ENCODE measurements around the gene KHDC1L. TPM values are rescaled to one million over a fixed set of nuclear protein-coding genes. Genes with fewer than 3 reads are reported as not detected.
"Not testable (repeated sequence)": the region's sequence is repeated elsewhere in the genome, so short reads cannot be mapped to it uniquely, and the experiment has no call there.

Gene KHDC1L
- total and polyA plus RNA-seq, 7 donors: not detected

DNA sequence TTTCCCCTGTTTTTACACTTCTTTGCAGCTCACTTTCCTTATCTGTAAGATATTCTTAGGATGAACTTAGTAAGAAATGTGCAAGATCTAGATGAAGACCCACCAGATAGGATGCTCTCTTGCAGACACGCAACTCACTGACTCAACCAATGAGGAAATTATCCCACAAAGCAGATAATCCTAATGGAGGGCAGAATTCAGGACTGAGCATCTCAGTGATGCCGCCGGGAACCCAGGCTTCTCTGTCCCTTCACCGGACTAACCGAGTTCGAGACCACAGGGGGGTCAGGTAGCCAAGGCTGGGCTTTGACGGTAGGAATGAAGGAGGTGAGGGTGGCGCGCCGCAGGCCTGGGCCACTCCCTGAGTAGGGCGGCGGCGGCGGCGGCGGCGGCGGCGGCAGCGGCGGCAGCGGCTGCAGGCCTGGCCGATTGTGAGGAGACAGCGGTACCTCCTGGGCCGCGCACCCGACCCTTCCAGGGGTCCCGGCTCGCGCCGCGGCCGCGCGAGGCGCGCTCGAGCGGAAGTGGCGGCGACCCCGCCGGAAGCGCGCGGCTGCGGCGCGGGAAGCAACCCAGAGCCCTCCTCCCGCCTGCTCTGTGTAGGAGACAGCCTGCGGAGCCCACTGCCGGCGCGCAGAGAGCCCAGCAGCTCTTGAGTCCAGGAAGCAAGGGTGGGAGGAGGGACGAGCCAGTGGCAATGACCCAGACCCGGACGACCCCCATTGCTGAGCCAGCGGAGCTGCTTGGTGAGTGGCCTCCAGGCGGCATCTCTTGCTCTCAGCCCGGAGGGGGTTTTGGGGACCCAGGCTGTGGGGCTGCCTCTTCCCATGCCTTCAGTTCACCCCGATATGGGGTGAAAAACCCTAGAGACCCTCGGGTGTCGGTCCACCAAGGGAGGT is 37.6 kb upstream of the KHDC1L start, which contains the start of gene KHDC1:
Gene KHDC1, minus strand, starts transcription at position 526 of the 899 bp plus-strand sequence. CDS start 20,679 bp downstream, outside the sequence.
- peaks cover 3% of the 10 kb centered on the region for H3K4me1 ChIP-seq
- H3K4me3 ChIP-seq: peak within 1 kb of the TSS; percentile 82
- intact Hi-C loops (cut with DNase I): no loop called here
- H3K27me3 ChIP-seq (ENCODE audit: insufficient read depth in 3 of 3, low read length in 2 of 3): no peaks in the 10 kb centered on the region
- 1 to 2% (median 1%) methylated on average over 29 to 63 of the region's 63 CpGs for WGBS, 3 donors
- TF ChIP-seq, protein P1, sequence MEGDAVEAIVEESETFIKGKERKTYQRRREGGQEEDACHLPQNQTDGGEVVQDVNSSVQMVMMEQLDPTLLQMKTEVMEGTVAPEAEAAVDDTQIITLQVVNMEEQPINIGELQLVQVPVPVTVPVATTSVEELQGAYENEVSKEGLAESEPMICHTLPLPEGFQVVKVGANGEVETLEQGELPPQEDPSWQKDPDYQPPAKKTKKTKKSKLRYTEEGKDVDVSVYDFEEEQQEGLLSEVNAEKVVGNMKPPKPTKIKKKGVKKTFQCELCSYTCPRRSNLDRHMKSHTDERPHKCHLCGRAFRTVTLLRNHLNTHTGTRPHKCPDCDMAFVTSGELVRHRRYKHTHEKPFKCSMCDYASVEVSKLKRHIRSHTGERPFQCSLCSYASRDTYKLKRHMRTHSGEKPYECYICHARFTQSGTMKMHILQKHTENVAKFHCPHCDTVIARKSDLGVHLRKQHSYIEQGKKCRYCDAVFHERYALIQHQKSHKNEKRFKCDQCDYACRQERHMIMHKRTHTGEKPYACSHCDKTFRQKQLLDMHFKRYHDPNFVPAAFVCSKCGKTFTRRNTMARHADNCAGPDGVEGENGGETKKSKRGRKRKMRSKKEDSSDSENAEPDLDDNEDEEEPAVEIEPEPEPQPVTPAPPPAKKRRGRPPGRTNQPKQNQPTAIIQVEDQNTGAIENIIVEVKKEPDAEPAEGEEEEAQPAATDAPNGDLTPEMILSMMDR (IDR thresholded peaks at IDR 0.05): no peak
- peak within 1 kb of the TSS; percentile 57 for H3K27ac ChIP-seq
- ATAC-seq (peak; percentile 80 to 92 (median 84)), DNase-seq (peak; percentile 40 to 65)
- no peaks in the 10 kb centered on the region for H3K36me3 ChIP-seq (ENCODE audit: insufficient read depth in 1 of 2, low read depth in 1 of 2)
- no peaks in the 10 kb centered on the region for H3K9me3 ChIP-seq

DNA sequence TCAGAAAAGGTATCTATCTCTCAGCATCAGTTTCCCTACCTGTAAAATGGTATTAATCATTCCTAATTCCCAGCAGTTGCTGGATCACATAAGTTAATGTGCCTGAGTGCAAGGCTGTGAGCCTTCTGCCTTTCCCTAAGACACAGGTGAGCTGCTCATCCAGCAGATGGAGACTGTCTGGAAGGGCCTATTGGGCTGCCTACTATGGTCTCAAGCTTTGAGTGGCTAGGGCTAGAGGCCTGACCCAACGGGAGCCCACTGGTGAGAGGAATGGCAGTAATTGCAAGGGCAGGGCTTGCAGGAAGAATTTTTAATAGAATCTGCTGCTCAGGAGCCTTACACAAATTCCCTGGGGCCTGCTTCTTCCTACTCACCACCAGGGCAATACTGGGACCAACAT is 33.4 kb upstream of the KHDC1L start:
- H3K9me3 ChIP-seq: no peaks in the 10 kb centered on the region
- no peak overlapping the region for H3K4me3 ChIP-seq
- 60 to 86% (median 77%) methylated on average over 1 of the region's 1 CpG for WGBS, 3 donors
- no peaks in the 10 kb centered on the region for H3K27me3 ChIP-seq (ENCODE audit: insufficient read depth in 3 of 3, low read length in 2 of 3)
- no peak for ATAC-seq
- no peak overlapping the region for H3K27ac ChIP-seq
- no peak for DNase-seq
- TF ChIP-seq, protein P1 (IDR thresholded peaks at IDR 0.05): no peak
- intact Hi-C loops (cut with DNase I): no loop called here
- no peaks in the 10 kb centered on the region for H3K36me3 ChIP-seq (ENCODE audit: insufficient read depth in 1 of 2, low read depth in 1 of 2)
- H3K4me1 ChIP-seq: peaks cover 3% of the 10 kb centered on the region

DNA sequence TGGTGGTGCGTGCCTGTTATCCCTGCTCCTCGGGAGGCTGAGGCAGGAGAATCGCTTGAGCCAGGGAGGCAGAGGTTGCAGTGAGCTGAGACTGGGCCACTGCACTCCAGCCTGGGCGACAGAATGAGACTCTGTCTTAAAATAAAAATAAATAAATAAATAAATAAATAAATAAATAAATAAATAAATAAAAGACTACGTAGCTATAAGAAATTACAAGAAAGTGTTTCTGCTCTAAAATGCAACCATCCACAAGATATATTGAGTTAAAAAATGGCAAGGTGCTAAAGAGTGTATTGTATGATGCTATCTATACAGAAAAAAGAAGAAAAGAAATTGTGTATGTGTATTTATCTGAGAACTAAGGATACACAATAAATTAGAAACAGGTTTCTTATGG is 29.0 kb upstream of the KHDC1L start:
- DNase-seq; H3K27me3 ChIP-seq (ENCODE audit: insufficient read depth in 3 of 3, low read length in 2 of 3); H3K4me1 ChIP-seq; intact Hi-C loops (cut with DNase I); H3K36me3 ChIP-seq (ENCODE audit: insufficient read depth in 1 of 2, low read depth in 1 of 2); H3K4me3 ChIP-seq; H3K9me3 ChIP-seq; H3K27ac ChIP-seq; ATAC-seq: not testable (repeated sequence)
- WGBS, 3 donors: 96 to 98% (median 96%) methylated on average over 5 of the region's 5 CpGs

DNA sequence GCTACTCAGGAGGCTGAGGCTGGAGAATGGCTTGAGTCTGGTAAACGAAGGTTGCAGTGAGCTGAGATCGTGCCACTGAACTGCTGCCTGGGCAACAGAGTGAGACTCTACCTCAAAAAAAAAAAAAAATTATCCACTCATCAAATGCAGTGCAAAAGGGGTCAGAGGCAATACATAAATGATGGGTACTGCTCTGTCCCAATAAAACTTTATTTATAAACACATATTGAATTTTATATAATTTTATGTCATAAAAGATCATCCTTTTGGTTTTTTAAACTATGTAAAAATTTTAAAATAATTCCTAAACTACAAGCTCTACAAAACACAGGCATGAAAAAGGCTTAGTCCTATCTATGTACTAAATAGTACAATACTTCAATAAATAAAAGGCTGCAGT is 27.4 kb upstream of the KHDC1L start:
- no peaks in the 10 kb centered on the region for H3K4me1 ChIP-seq
- H3K9me3 ChIP-seq: no peaks in the 10 kb centered on the region
- ATAC-seq: no peak
- TF ChIP-seq, protein P1 (IDR thresholded peaks at IDR 0.05): no peak
- no peak overlapping the region for H3K4me3 ChIP-seq
- no peak overlapping the region for H3K27ac ChIP-seq
- WGBS, 3 donors: 90 to 100% (median 95%) methylated on average over 2 of the region's 2 CpGs
- intact Hi-C loops (cut with DNase I): no loop called here
- no peaks in the 10 kb centered on the region for H3K27me3 ChIP-seq (ENCODE audit: insufficient read depth in 3 of 3, low read length in 2 of 3)
- no peak for DNase-seq
- H3K36me3 ChIP-seq (ENCODE audit: insufficient read depth in 1 of 2, low read depth in 1 of 2): no peaks in the 10 kb centered on the region

DNA sequence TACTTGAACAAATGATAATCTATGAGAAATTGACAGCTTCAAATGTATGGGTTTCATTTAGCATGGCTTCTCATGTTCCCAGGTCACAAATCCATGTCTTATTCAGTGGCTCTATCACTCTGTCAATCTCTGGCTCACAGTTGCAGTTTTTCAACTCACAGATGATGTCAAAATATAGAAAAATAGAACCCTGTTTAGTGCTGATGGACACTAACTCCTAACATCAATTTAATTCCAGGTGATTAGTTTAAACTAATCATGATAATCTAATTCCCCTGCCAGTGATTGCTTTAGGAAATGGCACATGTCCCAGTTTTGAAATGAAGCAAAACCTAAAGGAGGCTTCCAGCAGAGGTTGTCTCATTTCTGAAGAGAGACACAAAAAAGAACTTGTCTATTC is 24.7 kb upstream of the KHDC1L start:
- H3K36me3 ChIP-seq (ENCODE audit: insufficient read depth in 1 of 2, low read depth in 1 of 2): no peaks in the 10 kb centered on the region
- no peak overlapping the region for H3K27ac ChIP-seq
- DNase-seq: no peak
- H3K9me3 ChIP-seq: no peaks in the 10 kb centered on the region
- no peak for ATAC-seq
- TF ChIP-seq, protein P1 (IDR thresholded peaks at IDR 0.05): no peak
- H3K4me3 ChIP-seq: no peak overlapping the region
- H3K27me3 ChIP-seq (ENCODE audit: insufficient read depth in 3 of 3, low read length in 2 of 3): no peaks in the 10 kb centered on the region
- H3K4me1 ChIP-seq: no peaks in the 10 kb centered on the region
- intact Hi-C loops (cut with DNase I): no loop called here
